Upper lobe of left lung (tissue), 6 donors: ENCODE results near the gene TNFRSF14. TPM values are rescaled to one million over a fixed set of nuclear protein-coding genes. Genes with fewer than 3 reads are reported as not detected.

Experiments
- ATAC-seq, 2 donors: fragments of 200-7000 bp; cut with Tn5 transposase; one replicate each; pipeline ENCODE4 v1.9.1; 2022; ENCODE audit warnings: mild to moderate bottlenecking in 2 of 2, moderate library complexity in 2 of 2; ENCODE audit not compliant: low FRiP score in 2 of 2
- DNase-seq, 2 donors: peaks; one replicate each; pipeline ENCODE4 v3.0.0-alpha.2; 2019 to 2020
- H3K27ac ChIP-seq, 4 donors: fragments of 200-600 bp; sonication (generic); one replicate each; pipeline ENCODE4 v1.5.1; 2016 to 2019
- H3K27me3 ChIP-seq, 4 donors: fragments of 200-600 bp; sonication (generic); one replicate each; pipeline ENCODE4 v1.5.1; 2017 to 2019
- H3K36me3 ChIP-seq, 4 donors: fragments of 200-600 bp; sonication (generic); one replicate each; pipeline ENCODE4 v1.5.1; 2016 to 2019
- H3K4me1 ChIP-seq, 4 donors: fragments of 200-600 bp; sonication (generic); one replicate each; pipeline ENCODE4 v1.5.1; 2018 to 2019
- H3K4me3 ChIP-seq, 4 donors: fragments of 200-600 bp; sonication (generic); one replicate each; pipeline ENCODE4 v1.5.1; 2017 to 2019; ENCODE audit warnings: mild to moderate bottlenecking in 2 of 4, moderate library complexity in 1 of 4
- H3K9me3 ChIP-seq, 4 donors: fragments of 200-600 bp; sonication (generic); one replicate each; pipeline ENCODE4 v1.5.1; 2018 to 2019
- EP300 ChIP-seq, 4 donors: sonication (generic); formaldehyde crosslinking; IDR thresholded peaks; one replicate each; pipeline ENCODE4 v1.5.1; 2017; ENCODE audit warnings: antibody characterized with exemption in 4 of 4, control low read depth in 2 of 4
- POLR2A ChIP-seq, 4 donors: fragments of 450-650 bp; IDR thresholded peaks; one replicate each; pipeline ENCODE4 v1.5.1; 2016 to 2017; ENCODE audit warnings: antibody characterized with exemption in 4 of 4, mild to moderate bottlenecking in 2 of 4
- POLR2AphosphoS5 ChIP-seq, 2 donors: sonication (generic); formaldehyde crosslinking; IDR thresholded peaks; one replicate each; pipeline ENCODE4 v1.5.1; 2017; ENCODE audit warnings: antibody characterized with exemption in 2 of 2
- WGBS, 2 donors: methylation state at CpG; one replicate each; pipeline ENCODE4 v1.1.5; 2017 to 2018; 5-methylcytosine and 5-hydroxymethylcytosine counted together
- total RNA-seq, 6 donors: library from RNA; depleted of rRNA in 4 of 6; stranded (reverse); fragments of >200 nt in 4 of 6; gene quantifications; one replicate each; pipeline versions ENCODE4 v1.1.0 to v1.2.1, GENCODE V29; 2016 to 2021
- TF ChIP-seq, protein P1 (sequence below), 6 experiments: fragments of 450-650 bp in 4 of 6; fragments of 200-600 bp in 2 of 6; sonication (generic) in 2 of 6; IDR thresholded peaks; one replicate each; pipeline ENCODE4 v1.5.1; 2016 to 2019; ENCODE audit warnings: antibody characterized with exemption in 6 of 6
- donor health status: DM: no; HTN: no; CAD: no; lungs with moderate emphysema.
- donor health status: DM: no; HTN: yes; CAD: no; lungs with severe emphysema.

TNFRSF14 gene
- total RNA-seq, 6 donors from 2014 or later = 61.1 to 641 (median 147) TPM

DNA sequence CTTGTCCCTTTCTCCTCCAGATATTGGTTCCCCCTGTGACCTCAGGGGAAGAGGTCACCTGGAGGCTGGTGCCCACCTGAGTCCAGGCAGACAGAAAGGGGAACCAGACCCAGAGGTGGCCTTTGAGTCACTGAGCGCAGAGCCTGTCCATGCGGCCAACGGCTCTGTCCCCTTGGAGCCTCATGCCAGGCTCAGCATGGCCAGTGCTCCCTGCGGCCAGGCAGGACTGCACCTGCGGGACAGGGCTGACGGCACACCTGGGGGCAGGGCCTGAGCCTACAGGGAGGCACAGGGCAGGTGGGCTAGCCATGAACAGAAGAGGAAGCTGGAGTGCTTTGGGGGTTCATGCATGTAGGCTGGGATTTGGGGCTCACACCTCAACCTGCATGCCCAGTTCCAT is 2.7 kb downstream of the TNFRSF14 start:
- H3K36me3 ChIP-seq = peaks cover 6 to 61% (median 51%) of the 10 kb centered on the region in 4 donors
- no peak for DNase-seq

DNA sequence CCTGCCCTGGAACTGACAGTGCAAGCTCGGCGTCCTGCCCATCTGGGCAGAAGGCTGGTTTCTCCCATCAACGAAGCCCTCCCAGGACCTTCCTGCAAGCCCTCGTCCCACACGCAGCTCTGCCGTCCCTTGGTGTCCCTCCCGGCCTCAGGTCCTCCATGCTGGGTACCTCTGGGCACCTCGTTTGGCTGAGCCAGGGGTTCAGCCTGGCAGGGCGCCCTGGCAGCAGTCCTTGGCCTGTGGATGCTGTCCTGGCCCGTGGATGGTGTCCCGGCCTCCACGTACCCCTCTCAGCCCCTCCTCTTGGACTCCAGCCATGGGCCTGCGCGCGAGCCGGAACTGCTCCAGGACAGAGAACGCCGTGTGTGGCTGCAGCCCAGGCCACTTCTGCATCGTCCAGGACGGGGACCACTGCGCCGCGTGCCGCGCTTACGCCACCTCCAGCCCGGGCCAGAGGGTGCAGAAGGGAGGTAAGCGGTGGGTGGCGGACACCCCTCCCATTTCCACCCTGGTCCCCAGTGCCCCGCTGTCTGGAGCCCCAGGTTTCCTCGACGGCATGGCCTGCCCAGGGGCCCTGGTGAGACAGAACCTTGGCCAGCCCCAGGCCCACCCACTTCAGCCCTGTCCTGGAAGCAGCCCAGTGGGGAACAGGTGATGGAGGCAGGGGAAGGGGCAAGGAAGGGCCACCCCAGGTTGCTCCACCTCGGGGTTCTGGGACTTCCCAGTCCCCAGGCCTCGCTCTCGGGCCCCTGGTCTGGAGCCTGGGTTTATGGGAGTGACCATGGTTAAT is 3.5 kb downstream of the TNFRSF14 start:
- WGBS, 2 donors = 85 to 90% methylated on average over 20 to 35 of the region's 35 CpGs
- Histone ChIP-seq H3K9me3 (no peaks in the 10 kb centered on the region), H3K4me3 (no peak overlapping the region), H3K36me3 (peaks cover 6 to 64% (median 51%) of the 10 kb centered on the region in 4 donors), H3K4me1 (peaks cover 27 to 48% (median 34%) of the 10 kb centered on the region in 4 donors), H3K27ac (no peak overlapping the region), H3K27me3 (no peaks in the 10 kb centered on the region)
- no peak for ATAC-seq
- no peak for TF ChIP-seq POLR2A (IDR thresholded peaks at IDR 0.05)
- DNase-seq = peak in 1 of 2 donors; percentile 85

More for the DNA sequence above, 2.7 kb downstream of the TNFRSF14 start:
- ATAC-seq = no peak
- TF ChIP-seq POLR2A (IDR thresholded peaks at IDR 0.05) (no peak), EP300 (IDR thresholded peaks at IDR 0.05) (no peak), POLR2AphosphoS5 (IDR thresholded peaks at IDR 0.05) (no peak)
- TF ChIP-seq, protein P1, sequence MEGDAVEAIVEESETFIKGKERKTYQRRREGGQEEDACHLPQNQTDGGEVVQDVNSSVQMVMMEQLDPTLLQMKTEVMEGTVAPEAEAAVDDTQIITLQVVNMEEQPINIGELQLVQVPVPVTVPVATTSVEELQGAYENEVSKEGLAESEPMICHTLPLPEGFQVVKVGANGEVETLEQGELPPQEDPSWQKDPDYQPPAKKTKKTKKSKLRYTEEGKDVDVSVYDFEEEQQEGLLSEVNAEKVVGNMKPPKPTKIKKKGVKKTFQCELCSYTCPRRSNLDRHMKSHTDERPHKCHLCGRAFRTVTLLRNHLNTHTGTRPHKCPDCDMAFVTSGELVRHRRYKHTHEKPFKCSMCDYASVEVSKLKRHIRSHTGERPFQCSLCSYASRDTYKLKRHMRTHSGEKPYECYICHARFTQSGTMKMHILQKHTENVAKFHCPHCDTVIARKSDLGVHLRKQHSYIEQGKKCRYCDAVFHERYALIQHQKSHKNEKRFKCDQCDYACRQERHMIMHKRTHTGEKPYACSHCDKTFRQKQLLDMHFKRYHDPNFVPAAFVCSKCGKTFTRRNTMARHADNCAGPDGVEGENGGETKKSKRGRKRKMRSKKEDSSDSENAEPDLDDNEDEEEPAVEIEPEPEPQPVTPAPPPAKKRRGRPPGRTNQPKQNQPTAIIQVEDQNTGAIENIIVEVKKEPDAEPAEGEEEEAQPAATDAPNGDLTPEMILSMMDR (IDR thresholded peaks at IDR 0.05) = no peak
- H3K27ac ChIP-seq = no peak overlapping the region
- 98% methylated on average over 6 of the region's 6 CpGs; no CpG with 5 or more reads in 1 of the 2 donors for WGBS, 2 donors
- H3K4me1 ChIP-seq = peaks cover 35 to 57% (median 39%) of the 10 kb centered on the region in 4 donors
- H3K27me3 ChIP-seq = no peaks in the 10 kb centered on the region
- H3K4me3 ChIP-seq = peak overlapping the region in 1 of 4 donors; percentile 63
- H3K9me3 ChIP-seq = no peaks in the 10 kb centered on the region

DNA sequence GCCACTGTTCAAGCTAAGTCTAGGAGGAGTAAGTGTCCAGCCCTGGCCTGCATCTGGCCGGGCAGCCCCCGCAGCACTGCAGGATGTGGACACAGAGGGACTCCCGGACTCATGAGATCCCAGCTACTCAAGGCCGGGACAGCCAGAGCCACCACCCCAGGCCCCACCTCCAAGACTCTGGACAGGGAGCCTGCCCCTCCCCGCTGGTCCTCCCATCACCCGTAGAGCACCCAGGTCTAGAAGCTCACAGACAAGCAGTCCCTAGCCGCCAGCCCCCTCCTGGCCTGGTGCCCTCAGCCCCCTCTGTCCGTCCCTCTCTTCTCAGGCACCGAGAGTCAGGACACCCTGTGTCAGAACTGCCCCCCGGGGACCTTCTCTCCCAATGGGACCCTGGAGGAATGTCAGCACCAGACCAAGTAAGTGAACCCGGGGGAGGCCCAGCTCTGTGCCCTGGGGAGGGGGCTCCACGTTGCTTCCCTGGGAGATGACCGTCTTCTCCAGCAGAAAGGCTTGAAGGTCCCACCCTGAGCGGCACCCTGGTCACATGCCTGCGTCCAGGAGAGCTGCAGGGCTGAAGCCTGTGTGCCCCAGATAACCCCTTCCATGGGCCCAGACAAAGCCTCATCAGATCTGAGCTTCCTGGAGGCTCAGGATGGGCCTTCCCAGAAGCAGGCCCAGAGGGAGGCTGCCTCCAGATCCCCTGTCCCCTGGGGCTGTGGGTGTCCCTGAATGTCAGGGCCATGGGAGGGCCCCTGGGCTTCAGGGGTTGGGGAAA is 4.3 kb downstream of the TNFRSF14 start:
- Histone ChIP-seq H3K4me1 (peaks cover 22 to 41% (median 26%) of the 10 kb centered on the region in 4 donors), H3K4me3 (no peak overlapping the region), H3K27ac (peak overlapping the region in 2 of 4 donors; percentile 16 to 17), H3K9me3 (no peaks in the 10 kb centered on the region), H3K36me3 (peaks cover 6 to 64% (median 51%) of the 10 kb centered on the region in 4 donors), H3K27me3 (no peaks in the 10 kb centered on the region)
- peak in 1 of 2 donors; percentile 69 for DNase-seq
- 91 to 94% methylated on average over 3 to 12 of the region's 15 CpGs for WGBS, 2 donors
- ATAC-seq = no peak
- no peak for TF ChIP-seq POLR2AphosphoS5 (IDR thresholded peaks at IDR 0.05)
- no peak for TF ChIP-seq EP300 (IDR thresholded peaks at IDR 0.05)
- TF ChIP-seq, protein P1 (IDR thresholded peaks at IDR 0.05) = no peak
- no peak for TF ChIP-seq POLR2A (IDR thresholded peaks at IDR 0.05)

DNA sequence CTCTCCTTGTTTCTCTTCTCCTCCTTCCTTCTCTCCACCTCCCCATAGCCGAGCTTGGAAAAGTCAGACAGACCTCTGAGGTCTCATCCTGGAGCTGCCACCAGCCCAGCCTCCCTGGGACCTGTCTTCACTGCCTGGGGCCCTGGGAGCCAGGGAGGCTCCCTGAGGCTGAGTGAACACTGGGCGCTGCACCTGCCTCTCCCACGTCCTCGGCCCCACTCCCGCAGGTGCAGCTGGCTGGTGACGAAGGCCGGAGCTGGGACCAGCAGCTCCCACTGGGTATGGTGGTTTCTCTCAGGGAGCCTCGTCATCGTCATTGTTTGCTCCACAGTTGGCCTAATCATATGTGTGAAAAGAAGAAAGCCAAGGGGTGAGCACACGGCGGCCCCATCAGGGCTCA is 5.3 kb downstream of the TNFRSF14 start:
- DNase-seq (peak in 1 of 2 donors; percentile 51), ATAC-seq (no peak)
- no peak overlapping the region for H3K27ac ChIP-seq
- peaks cover 6 to 64% (median 51%) of the 10 kb centered on the region in 4 donors for H3K36me3 ChIP-seq
- H3K27me3 ChIP-seq = no peaks in the 10 kb centered on the region
- no peaks in the 10 kb centered on the region for H3K9me3 ChIP-seq
- H3K4me1 ChIP-seq = peaks cover 21 to 35% (median 23%) of the 10 kb centered on the region in 4 donors
- 92 to 96% methylated on average over 11 of the region's 11 CpGs for WGBS, 2 donors
- H3K4me3 ChIP-seq = no peak overlapping the region
- TF ChIP-seq POLR2A (IDR thresholded peaks at IDR 0.05) = no peak
- TF ChIP-seq, protein P1 (IDR thresholded peaks at IDR 0.05) = no peak
- TF ChIP-seq EP300 (IDR thresholded peaks at IDR 0.05) = no peak
- no peak for TF ChIP-seq POLR2AphosphoS5 (IDR thresholded peaks at IDR 0.05)
